Right ventricle myocardium inferior (tissue), 1 donor: ENCODE results near the gene SLC5A10. TPM values are rescaled to one million over a fixed set of nuclear protein-coding genes. Genes with fewer than 3 reads are reported as not detected.
"Not testable (repeated sequence)": the region's sequence is repeated elsewhere in the genome, so short reads cannot be mapped to it uniquely, and the experiment has no call there.

Experiments
- ATAC-seq: fragments of 200-7000 bp; cut with Tn5 transposase; one replicate; pipeline ENCODE4 v1.9.1; 2020; ENCODE audit warnings: mild to moderate bottlenecking, moderate library complexity
- DNase-seq: peaks from one replicate; pipeline ENCODE4 v3.0.0; 2021; ENCODE audit errors: missing footprints
- intact Hi-C: fragments of 100-400 bp; cut with DNase I; formaldehyde crosslinking; loops from one replicate; pipeline ENCODE4 v1.11.0; 2022
- total RNA-seq: library from RNA; stranded (reverse); fragmentation: NEBNext Ultra II Directional; extraction: Animal tissue kit (Norgen Biotek cat#: 25700); gene quantifications from one replicate; pipeline ENCODE4 v1.2.1, GENCODE V29; 2021
- donor health status: DM: no; HTN: yes; CAD: no; lungs with severe emphysema.

Gene SLC5A10
- total RNA-seq, 1 donor from 2014 or later, result not detected

DNA sequence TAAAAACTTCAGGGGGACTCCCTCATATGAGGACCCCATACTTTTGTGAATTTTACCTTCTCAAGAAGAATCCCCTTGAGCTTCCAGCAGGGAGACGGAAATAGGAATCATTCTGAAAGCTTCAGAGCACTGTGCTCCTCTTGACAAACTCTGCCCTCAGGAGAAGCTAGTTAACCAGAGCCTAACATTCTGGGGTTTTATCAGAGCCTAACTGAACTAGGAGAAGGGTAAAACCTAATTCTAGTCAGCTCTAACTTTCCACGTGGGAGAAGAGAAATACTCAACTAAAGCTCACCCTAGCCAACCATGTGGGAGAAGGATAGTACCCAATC is 13.3 kb upstream of the SLC5A10 start:
- intact Hi-C loops, result no loop called here
- DNase-seq, result no peak
- no peak for ATAC-seq

DNA sequence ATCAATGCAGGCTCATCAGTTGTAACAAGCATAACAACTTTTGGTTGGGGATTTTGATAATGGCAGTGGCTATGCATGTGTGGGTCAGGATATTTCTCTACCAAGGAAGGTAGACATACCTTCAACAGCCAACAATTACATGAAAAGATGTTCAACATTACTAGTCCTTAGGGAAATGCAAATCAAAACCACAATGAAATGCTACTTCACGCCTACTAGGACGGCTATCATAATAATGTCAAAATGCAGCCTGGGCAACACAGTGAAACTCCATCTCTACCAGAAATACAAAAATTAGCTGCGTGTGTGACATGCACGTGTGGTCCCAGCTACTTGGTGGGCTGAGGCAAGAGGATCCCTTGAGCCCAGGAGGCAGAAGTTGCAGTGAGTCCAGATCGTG is 7.3 kb upstream of the SLC5A10 start:
- ATAC-seq, result no peak
- no peak for DNase-seq
- intact Hi-C loops, result no loop called here

DNA sequence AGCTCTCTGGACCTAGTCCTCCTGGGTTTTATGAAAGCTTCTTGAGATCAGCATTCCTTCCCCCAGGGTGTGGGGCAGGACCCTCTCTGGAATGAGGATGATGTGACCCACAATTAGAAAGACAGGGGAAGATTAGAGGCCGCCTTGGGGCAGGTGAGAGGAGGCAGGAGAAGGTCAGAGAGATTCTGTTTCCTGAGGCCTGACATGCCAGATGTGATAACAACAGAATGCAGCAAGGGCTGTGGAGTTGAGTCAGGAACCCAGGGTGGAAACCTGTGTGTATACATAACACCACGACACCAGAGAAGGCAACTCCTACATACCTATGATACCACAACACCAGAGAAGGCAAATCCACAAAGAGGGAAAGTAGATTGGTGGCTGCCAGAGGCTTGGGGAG is 5.4 kb upstream of the SLC5A10 start:
- intact Hi-C loops, result no loop called here
- DNase-seq, result no peak

DNA sequence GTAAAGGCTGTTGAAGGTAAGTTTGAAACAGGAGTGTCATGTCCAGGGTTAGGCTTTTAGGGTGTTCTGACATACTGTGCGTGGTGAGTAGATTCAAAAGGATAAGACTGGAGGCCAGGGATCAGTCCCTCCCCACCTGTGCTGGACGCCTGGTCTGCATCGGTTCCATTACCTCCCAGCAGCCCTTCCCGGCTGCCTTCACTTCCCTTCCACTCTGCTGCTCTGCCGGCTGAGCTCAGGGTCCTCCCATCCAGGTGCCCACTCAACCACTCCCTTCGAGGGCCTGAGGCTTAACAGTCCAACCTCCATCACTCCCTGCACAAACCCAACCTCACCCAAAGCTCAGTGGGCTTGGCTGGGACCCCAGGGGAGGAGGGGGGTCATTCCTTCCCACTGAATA is 4.1 kb upstream of the SLC5A10 start:
- intact Hi-C loops, result no loop called here
- DNase-seq (no peak), ATAC-seq (no peak)

More for the DNA sequence above, 5.4 kb upstream of the SLC5A10 start:
- no peak for ATAC-seq

DNA sequence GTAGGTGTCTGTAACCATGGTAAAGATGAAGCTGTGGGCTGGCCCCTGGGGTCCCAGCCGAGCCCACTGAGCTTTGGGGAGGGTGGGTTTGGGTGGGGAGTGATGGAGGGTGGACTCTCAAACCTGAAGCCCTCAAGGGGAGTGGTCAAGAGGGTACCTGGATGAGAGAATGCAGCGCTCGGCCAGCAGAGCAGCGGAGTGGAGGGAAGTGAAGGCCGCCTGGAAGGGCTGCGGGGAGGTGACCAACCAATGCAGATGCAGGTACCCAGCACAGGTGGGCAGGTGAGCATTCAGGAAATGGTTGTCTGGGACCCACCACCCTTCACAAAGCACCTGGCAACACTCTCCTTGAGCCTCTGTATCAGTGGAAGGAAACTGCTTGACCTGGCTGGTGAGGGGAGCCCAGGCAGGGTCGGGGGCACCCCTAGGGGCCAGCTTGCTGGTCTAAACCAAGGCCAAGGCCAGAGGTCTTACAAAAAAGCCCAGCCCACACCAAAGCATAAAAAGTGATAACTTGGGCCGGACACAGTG is 3.4 kb upstream of the SLC5A10 start:
- DNase-seq, result no peak
- ATAC-seq, result no peak
- intact Hi-C loops, result no loop called here

DNA sequence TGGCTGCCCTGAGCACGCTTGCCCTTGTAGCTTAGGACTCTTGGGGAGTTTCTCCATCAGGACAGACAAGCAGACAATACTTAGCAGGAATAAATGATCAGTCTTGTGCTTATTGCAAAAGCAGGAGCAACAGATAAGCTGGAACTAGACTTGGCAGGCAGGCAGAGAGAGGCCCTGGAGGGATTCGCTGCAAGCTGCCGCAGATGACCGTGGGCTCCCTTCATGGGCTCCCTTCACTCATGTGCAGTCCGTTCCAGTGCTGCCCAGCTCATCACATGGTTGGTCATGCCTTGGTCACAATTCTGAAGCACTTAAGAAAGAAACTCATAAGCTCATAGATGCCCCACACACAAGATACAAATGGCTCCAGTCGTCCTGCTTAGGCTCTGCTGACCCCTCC is 2.4 kb upstream of the SLC5A10 start:
- peak; percentile 56 for ATAC-seq
- DNase-seq, result peak; percentile 63
- intact Hi-C loops, result no loop called here

DNA sequence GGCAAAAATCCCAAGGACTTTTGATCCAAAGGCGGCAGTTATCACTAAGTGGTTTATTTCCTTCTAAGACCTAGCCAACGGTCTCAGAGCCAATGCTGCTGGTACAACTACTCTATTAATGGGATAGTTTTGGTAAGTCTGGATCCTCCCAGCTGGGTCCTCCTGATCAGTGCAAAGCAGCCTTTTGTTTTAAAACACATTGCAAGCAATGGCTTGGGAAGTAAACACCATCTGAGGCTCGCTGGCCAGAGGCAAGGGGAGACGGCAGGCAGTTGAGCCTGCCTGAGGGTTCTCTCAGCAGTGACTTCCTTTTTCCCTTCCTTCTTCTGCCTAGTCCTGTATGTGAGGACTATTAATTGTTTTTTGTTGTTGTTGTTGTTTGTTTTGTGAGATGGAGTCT is 1.6 kb upstream of the SLC5A10 start:
- intact Hi-C loops, result no loop called here
- no peak for DNase-seq
- ATAC-seq, result no peak

DNA sequence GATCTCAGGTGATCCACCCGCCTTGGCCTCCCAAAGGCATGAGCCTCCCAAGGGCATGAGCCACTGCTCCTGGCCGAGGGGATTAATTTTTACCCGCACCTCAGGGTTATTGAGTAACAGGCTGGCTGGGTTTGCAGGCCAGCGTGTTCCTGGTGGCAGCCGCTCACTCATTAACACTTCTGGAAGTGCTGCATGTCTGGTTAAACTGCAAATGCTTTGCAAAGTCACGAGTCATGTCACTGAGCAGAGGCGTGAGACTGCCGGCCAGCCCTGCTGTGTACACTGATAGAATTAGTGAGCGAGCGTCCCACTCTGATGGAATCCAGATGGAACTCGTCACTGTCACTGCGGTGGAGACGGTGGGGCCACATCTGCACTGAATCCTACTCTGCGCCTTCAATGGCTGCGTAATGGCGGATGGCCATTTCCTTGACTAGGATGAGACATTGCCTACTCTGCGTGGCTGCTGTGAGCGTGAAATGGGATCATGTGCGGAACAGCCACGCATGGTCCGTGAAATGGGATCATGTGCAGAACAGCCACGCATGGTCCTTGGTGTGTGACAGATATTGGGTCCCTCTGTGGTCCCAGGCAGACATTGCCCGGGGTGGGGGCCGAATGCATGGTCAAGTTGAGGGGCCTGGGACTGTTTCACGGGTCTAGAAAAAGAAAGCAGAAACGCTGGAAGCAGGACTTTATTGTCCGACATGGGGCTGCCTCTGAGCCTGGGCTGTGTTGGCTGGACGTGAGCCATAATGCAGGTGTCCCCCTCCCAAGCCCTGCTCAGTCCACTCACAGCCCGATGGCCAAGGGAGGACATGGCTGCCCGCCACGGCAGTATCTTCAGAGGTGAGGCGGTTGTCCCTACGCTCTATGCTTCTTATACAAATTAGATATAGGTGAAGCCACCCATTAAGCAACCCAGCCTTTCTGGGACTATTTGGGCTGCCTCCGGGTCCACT is 740 bp upstream of the SLC5A10 start:
- peak; percentile 87 for ATAC-seq
- intact Hi-C loops, result no loop called here
- peak; percentile 70 for DNase-seq

DNA sequence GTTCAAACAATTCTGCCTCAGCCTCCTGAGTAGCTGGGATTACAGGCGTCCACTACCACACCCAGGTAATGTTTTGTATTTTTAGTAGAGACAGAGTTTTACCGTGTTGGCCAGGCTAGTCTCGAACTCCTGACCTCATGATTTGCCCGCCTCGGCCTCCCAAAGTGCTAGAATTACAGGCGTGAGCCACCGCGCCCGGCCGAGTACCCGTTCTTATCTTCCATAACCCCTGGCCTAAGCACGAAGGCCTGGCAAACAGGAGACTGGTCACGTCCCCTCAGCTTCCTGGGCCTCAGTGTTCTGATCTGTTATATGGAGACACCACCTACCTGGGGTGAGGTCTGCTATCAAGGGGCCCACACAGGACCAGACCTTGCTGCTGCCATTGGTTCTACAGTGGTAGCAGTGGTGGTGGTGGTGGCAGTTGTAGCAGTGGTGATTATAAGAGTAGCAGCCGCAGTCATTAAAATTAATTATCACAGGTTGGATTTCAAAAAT is 1.3 kb downstream of the SLC5A10 start:
- ATAC-seq (no peak), DNase-seq (peak; percentile 65)
- intact Hi-C loops, result no loop called here

DNA sequence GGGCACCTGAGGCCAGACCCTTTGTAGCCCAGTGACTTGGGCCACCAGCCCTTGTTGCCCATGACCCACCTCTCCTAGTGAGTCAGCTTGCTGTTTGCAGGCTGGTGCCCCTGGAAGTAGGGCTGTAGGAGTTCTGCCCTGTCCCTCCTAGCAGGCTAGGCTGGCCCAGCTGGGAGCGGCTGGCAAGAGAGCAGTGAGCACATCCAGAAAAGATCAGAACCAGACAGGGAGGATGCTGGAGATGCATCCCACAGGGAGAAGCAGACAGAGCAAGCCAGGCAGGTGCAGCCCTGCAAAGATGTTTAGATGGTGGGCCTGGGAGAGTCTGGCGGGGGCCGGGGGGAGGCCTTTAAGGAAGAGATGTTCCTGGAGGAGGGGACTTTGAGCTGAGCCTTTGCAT is 2.4 kb downstream of the SLC5A10 start:
- intact Hi-C loops, result no loop called here
- DNase-seq (no peak), ATAC-seq (no peak)

DNA sequence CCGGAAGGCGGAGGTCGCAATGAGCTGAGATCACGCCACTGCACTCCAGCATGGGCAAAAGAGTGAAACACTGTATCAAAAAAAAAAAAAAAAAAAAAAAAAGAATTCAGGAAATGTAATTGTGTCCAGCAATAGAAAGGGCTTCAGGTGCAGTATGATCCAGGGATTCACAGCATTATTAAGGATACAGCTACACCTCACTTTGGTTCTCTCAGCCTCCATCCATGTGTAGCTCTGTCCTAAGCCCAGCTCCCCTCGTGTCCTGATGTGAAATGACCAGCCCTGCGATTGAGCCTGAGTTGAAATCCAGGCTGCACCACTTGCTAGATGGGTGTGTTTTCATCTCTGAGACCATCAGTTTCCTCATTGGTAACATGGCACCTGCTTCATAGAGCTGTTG is 3.0 kb downstream of the SLC5A10 start:
- DNase-seq (no peak), ATAC-seq (no peak)
- intact Hi-C loops, result no loop called here

DNA sequence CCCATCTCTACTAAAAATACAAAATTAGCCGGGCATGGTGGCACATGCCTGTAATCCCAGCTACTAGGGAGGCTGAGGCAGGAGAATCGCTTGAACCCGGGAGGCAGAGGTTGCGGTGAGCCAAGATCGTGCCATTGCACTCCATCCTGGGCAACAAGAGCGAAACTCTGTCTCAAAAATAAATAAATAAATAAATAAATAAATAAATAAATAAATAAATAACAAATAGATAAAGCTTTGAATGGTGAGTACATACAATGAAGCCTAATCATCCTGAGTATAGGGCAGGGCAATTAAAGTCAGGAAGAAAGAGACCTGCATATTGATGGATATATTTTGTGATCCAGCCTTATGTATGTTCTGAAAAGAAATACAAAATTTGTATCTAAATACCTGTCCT is 4.1 kb downstream of the SLC5A10 start:
- DNase-seq, intact Hi-C loops, ATAC-seq: not testable (repeated sequence)

DNA sequence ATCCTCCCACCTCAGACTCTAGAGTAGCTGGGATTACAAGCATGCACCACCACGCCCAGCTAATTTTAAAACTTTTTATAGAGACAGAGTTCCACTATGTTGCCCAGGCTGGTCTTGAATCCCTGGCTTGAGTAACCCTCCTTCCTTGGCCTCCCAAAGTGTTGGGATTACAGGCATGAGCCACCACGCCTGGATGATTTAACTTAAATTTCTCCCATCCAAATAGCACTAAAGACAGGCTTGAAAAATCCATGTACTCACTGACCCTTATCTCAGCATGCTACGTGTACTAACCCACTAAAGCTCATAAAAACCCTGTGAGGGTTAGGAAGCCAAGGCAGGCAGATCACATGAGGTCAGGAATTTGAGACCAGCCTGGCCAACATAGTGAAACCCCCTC is 4.6 kb downstream of the SLC5A10 start:
- intact Hi-C loops, result no loop called here
- no peak for DNase-seq
- no peak for ATAC-seq

DNA sequence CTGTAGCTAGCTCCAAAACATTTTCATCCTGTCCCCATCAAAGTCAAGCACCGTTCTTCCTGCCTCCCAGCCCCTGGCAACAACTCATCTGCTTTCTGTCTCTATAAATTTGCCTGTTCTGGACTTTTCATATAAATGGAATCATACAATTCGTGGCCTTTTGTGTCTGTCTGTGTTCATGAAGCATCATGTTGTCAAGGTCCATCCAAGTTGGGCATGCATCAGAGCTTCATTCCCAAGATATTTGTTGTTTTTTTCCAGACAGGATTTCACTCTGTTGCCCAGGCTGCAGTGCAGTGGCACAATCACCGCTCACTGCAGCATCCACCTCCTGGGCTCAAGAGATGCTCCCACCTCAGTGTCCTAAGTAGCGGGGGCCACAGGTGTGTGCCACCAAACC is 5.9 kb downstream of the SLC5A10 start:
- DNase-seq (no peak), ATAC-seq (no peak)
- intact Hi-C loops, result no loop called here

DNA sequence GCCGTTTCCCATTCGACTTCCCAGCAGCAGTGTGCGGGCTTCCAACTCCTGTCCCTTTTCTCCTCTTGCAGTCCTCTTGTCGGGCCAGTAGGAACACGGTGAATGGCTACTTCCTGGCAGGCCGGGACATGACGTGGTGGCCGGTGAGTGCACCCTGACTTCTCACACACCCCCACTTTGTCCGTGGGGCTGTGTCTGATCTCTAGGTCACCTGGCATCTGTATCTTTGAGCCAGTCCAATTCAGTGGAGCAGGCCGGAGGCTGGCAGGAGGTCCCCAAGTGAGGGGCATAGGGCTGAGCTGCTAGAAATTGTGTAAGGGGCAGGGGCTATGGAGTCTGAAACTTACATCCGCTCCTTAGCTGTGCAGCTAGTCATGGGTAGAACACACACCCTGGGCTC is 6.6 kb downstream of the SLC5A10 start:
- ATAC-seq, result no peak
- DNase-seq, result peak; percentile 33
- intact Hi-C loops, result no loop called here

DNA sequence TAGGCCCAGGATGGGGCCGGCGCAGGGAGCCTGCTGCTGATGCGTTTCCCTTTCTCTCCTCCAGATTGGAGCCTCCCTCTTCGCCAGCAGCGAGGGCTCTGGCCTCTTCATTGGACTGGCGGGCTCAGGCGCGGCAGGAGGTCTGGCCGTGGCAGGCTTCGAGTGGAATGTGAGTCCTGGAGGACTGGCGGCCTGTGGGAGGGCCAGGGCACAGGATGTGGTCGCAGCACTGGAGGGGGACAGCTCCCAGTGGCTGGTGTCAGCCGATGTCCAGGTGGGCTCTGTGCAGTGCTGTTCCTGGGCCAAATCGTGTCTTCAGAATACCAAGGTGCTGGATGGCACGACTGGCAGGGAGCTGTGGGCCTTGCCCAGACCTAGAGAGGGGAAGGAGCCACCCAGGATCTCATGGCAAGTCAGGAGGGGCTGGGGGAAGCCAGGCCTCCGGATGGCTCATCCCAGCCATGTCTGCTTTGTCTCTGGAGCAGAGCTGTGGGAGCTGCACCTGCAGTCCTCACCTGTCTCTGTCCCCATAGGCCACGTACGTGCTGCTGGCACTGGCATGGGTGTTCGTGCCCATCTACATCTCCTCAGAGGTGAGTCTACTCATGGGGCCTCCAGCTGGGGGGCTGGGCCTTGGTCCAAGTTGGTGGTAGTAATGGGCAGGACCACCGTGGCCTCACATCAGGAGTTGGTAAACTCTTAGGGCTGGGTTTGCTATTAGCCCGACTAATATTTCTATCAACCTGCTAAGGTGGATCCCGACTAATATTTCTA is 7.3 kb downstream of the SLC5A10 start:
- ATAC-seq, result no peak

DNA sequence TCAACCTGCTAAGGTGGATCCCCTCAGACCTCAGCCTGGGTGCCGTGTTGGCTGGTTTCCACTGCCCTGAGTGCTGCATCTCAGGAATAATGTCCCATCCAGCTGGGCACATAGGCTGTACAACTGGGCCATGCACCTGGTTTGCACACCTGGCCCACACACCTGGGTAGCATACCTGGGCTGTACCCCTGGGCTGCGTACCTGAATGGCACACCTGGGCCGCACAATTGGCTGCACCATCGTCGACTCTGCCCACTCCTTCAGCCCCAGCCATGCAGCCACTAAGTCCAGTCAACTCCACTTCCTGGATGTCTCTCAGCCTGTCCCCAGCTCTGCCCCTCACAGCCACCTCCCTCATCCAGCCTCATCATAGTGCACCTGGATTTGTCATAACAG is 7.9 kb downstream of the SLC5A10 start:
- ATAC-seq, result no peak
- DNase-seq, result peak; percentile 65
- intact Hi-C loops, result no loop called here

More for the DNA sequence above, 7.3 kb downstream of the SLC5A10 start:
- intact Hi-C loops, result no loop called here
- peak; percentile 23 for DNase-seq

DNA sequence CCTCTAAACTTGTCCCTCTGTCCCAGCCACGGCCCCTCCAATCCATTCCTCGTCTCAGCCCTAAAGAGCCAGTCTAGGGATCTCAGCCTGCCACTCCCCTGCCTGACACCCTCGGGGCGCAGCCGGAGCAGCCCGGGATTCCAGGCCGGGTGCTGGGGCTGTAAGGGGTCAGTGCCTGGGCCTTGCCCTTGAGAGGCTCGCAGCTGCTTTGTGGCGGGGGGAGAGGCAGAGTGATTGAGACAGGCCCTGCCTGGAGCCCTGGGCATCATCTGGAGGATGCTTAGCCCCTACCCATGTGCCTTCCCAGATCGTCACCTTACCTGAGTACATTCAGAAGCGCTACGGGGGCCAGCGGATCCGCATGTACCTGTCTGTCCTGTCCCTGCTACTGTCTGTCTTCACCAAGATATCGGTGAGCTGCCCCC is 8.3 kb downstream of the SLC5A10 start:
- intact Hi-C loops, result no loop called here
- ATAC-seq (no peak), DNase-seq (peak; percentile 23)

DNA sequence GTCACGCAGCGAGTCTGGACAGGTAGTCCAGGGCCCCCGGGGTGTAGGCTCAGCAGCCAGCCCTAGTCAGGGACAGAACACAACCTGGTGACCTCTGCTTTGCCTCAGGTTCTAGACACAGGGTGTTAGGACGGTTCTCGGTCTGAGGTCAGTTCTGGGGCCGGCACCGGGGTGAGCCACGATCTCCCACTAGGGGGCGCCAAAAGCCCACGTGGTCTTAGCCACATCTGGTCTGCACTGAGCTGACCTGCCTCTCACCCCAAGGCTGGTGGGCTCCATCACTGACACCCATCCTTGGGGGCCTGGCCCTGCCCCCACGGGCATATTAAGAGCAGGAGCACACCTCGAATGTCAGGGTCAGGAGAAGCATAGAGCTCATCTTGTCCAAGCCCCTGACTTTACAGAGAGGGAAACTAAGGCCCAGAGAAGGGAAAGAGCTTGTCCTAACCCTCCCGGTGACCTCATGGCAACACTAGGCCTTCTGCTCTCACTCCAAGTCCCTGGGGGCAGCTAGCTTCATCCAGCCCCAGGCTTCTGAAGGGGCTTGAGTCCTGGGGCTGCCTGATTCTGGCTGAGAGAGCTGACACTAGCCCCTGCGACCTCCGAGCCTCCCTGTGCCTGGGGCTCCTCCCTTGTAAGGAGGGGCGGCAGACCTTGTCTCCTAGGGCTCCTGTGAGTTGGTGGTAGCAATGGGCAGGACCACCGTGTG is 9.0 kb downstream of the SLC5A10 start:
- intact Hi-C loops, result no loop called here
- ATAC-seq (peak; percentile 86), DNase-seq (peak; percentile 90)
